Posterior vena cava (tissue), 2 donors: ENCODE results near the gene RFT1. TPM values are rescaled to one million over a fixed set of nuclear protein-coding genes. Genes with fewer than 3 reads are reported as not detected.
"Not testable (repeated sequence)": the region's sequence is repeated elsewhere in the genome, so short reads cannot be mapped to it uniquely, and the experiment has no call there.

Experiments
- DNase-seq: peaks from one replicate; pipeline ENCODE4 v3.0.0-alpha.2; 2020; ENCODE audit warnings: low spot score
- intact Hi-C, 2 donors: fragments of 100-400 bp; cut with DNase I; formaldehyde crosslinking; loops; one replicate each; pipeline versions ENCODE4 v1.14.1 to v1.14.2; 2022 to 2023
- total RNA-seq, 2 donors: library from RNA; stranded (reverse); fragmentation: NEBNext Ultra II Directional; extraction: Animal tissue kit (Norgen Biotek cat#: 25700); gene quantifications; one replicate each; pipeline ENCODE4 v1.2.1, GENCODE V29; 2021
- donor health status: DM: yes; HTN: yes; CAD: no.
- donor health status: DM: yes; HTN: yes; CAD: no.

The RFT1 gene
- total RNA-seq, 2 donors from 2014 or later = 13.6 to 15.7 TPM

DNA sequence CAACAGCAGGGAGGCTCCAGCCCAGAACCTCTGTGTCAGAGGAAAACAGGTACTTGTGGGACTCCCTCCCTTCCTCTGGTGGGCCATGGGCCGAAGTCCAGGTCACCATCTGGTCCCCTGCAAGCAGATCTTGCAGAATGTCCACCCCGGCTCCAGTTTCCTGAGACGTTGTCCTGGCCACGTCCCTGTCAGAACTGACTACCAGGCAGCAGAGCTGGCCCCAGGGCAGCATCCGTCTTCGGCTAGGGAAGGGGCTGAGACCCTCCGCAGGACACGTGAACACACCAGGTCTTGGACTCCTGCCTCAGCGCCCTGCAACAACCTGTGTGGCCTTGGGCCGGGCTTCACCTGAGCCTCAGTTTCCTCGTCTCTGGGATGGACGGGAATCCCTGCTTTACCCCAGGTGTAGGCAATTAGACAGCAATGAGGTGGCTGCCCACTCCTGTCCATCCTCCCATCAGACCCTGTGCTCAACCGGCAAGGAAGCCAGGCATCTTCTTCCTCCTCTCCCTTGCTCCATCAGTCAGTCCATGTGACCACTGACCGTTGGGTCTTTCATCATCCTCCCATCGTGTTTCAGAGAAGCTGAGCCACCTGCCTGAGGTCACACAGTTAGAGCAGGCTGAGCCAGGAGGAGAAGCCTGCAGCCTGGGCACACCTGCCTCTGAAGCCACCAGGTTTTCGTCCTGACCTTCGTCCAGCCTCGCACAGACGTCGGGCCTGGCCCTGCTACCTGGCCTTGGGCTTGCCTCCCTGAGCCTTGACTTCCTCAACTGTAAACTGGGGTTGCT lies 21.8 kb upstream of the RFT1 start:
- no peak for DNase-seq
- intact Hi-C loops = no loop called here

DNA sequence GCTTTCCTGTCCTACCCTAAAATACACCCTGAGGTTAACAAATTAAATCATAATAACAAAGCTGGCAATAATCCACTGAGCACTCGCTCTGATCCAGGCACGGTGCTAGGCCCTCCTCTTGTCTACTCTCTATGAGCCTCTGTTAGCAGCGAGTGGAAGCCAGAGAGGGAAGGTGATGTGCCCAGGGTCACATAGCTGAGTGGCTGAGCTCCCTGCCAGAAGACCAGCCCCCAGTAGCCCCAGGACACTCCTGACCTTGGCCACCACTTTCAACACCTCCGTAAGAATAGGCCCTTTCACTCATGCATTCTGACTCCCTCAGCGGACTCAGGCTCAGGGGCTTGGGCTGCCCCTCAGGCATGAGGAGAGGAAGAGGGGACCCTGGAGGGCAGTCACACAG lies 21.2 kb upstream of the RFT1 start:
- intact Hi-C loops = no loop called here
- no peak for DNase-seq

DNA sequence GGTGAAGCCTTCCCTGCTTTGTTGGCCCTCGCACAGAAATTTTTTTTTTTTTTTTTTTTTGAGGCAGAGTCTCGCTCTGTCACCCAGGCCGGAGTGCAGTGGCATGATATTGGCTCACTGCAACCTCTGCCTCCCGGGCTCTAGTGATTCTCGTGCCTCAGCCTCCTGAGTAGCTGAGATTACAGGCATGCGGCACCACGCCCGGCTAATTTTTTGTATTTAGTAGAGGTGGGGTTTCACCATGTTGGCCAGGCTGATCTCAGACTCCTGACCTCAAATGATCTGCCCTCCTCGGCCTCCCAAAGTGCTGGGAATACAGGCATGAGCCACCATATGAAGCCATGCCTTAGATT lies 20.8 kb upstream of the RFT1 start:
- intact Hi-C loops, DNase-seq: not testable (repeated sequence)

DNA sequence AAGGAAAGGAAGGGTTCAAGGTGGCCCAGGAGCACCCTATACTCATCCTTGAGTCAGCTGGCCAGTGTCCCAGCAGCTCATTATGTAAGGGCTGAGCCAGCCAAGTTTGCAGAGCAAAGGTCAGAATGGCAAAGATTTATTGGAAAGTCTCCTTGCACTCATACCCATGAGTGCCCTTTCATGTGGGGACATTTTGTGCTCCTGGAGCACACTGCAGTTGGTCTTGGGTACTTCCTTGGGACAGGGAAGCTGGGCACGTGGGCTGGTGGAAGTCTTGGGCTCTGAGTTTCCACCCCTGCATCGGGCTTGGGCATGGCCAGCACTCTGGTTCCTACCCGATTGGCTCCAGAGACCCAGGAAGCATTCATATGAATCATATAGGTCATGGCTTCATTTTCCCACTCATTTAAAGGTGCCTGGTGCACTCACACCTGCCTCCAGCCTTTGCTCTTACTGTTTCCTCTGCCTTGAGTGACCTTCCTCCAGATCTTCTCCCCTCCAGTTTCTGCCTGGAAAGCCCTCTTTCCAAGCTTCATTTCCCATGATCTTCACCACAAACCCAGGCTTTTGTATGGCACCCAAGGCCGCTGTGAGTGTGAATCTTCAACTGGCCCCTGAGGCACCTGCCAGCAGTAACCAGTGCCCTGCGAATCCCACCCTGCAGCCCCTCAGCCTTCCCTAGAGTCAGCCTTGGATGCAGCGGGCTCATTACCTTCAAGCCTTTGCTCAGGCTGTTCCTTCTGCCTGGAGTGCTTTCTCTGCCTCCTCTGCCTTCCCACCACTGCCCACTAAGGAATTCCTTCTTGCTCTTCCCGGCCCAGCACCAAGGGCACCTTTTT lies 20.2 kb upstream of the RFT1 start:
- DNase-seq = no peak
- intact Hi-C loops = no loop called here

DNA sequence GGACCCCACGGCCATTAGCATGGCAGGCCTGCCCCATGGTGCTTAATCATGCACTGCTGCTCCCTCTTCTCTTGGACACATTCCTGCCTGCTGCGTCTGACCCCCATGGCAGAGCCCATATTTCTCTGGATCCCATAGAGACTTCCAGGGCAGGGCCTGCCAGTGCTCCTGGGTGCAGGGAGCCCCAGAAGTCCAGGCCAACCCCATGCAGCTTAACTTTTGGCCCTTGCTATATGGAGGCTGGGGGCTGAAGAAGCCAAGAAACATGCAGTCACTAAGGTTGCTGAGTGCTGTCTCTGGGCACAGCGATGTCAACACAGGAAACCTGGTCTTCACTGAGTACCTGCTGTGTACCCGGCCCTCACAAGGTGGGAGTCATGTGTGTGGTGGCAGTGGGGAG lies 19.5 kb upstream of the RFT1 start:
- intact Hi-C loops = loop anchor here in 1 of 2 donors (10.0 kb wide), 1 partner anchor 1855 kb away; no protein-coding TSS in a partner anchor
- no peak for DNase-seq

DNA sequence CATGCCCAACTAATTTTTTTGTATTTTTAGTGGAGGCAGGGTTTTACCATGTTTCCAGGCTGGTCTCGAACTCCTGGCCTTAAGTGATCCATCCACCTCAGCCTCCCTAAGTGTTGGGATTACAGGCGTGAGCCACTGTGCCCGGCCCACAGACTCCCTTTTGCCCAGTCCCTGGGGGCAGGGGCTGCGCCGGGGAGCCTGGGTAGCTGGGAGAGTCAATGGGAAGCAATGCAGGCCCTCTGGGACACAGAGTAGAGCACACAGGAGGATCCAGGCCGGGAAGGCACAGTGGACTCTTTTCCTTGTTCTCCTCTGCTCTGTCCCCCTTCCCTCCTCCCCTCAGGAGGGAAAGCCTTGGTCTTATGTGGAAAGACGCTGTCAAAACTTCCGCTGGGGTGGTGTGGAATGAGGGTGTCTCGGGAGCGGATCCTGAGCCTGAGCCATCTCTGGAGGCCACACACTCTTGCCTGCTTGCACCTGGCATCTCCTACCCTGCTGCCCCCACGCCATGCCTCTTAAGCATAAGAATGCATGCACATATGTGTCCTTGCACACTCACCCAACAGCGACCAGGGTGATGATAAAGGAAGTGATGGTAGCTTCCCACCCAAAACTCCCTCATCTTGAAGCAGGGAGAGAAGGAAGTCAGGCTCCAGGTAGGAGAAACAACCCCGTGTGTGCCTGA lies 18.9 kb upstream of the RFT1 start:
- DNase-seq = no peak
- intact Hi-C loops = loop anchor here in 1 of 2 donors (10.0 kb wide), 1 partner anchor 1854 kb away; no protein-coding TSS in a partner anchor

DNA sequence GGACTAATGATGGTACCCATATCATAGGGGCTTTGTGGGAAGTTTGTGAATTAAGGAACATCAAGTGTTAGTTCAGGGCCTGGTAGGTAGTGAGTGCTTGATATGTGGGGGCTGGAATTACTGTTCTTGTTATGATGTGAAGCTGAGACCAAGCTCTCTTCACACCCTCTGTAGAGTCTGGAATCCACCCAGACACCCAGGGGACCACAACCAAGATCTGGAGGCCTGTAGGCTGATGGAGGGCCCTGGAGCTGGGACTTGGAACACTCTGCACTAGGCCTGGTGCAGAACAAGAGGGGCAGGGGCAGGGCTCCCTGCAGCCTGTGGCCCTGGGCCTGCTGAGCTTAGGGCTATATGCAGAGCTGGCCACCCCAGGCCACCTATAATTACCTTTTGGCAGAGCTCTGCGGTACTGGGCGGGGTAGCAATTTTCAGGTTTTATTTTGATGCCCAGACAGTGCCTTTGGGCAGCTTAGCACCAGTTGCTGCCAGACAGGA lies 17.7 kb upstream of the RFT1 start:
- no peak for DNase-seq
- intact Hi-C loops = loop anchor here in 1 of 2 donors (10.0 kb wide), 1 partner anchor 1853 kb away; no protein-coding TSS in a partner anchor

DNA sequence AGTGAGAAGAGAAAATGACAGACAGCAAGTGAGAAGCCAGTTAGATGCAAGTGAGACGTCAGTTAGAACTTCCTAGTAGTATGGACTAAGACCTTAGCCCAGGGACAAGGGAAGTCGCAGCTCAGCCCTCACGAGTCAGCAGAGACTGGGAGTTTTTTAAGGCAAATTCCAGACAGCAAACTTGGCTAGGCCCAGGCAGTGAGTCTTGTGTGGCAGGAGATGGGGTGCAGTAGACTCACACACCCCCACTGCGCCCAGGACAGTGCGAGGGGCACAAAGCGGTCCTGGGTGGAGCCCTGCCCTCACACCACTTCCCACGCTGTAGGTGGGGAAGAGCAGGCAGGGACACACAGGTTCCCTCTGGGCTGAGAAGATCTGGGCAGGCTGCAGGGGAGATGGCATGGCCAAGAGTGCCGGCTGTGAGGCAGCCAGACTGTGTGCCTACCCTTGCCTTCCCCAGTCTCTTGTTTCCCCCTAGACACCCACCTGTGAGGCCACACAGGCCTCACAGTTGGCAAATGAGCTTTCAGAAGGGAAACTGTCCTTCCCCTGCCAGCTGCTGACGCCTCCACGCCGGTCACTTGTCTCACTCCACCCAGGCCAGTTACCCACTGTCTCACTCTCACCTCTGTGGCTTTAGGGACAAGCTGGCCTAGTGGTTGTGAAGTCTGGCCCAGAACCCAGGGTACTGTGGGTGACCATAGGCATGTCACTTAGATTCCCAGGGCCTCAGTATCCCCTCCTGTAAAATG lies 17.1 kb upstream of the RFT1 start:
- DNase-seq = peak; percentile 35
- intact Hi-C loops = loop anchor here in 1 of 2 donors (10.0 kb wide), 1 partner anchor 1853 kb away; no protein-coding TSS in a partner anchor

DNA sequence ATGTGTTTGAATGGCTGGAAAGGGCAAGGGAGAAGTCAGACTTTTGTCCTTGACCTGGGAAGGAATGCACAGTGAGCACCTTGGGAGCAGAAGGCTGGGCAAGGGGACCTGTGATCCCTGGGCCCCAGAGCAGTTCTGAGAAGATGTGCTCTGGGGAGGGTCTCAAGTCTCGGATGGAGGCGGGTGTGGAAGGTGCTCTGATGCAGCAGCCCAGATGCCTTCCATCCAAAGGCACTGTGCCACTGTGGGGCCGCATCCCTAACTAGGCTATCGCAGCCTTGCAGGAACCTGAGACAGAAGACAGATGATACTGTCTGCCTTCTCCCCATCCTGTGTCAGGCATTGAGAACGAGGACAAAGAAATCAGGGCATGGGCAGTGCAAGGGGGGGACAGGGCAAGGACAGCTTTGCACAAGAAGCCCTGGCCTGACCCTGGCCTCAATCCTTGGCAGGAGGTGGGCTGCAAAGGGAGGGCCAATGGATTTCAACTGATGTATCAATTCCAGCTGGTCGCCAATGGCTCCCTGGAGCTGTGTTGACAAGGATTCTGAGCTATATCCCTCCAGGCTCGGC lies 16.2 kb upstream of the RFT1 start:
- intact Hi-C loops = loop anchor here in 1 of 2 donors (10.0 kb wide), 1 partner anchor 1852 kb away; no protein-coding TSS in a partner anchor
- peak; percentile 45 for DNase-seq

DNA sequence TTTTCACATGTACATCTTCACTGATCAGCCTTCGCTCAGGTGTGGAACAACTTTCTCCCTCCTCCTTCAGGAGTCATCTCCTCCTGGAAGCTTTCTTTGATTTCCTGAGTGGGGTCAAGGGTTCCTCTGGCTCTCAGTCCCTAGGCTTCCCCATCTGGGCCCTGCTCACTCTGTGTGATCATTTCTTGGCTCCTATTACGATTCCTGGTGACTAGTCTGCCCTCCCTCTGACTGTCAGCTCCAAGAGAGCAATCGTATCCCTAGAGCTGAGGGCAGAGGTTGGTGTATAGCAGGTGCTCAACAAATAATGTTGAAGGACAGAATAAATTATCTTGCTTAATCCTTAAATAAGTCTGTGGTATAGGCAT lies 15.5 kb upstream of the RFT1 start:
- no peak for DNase-seq
- intact Hi-C loops = loop anchor here in 1 of 2 donors (10.0 kb wide), 1 partner anchor 1851 kb away; no protein-coding TSS in a partner anchor

DNA sequence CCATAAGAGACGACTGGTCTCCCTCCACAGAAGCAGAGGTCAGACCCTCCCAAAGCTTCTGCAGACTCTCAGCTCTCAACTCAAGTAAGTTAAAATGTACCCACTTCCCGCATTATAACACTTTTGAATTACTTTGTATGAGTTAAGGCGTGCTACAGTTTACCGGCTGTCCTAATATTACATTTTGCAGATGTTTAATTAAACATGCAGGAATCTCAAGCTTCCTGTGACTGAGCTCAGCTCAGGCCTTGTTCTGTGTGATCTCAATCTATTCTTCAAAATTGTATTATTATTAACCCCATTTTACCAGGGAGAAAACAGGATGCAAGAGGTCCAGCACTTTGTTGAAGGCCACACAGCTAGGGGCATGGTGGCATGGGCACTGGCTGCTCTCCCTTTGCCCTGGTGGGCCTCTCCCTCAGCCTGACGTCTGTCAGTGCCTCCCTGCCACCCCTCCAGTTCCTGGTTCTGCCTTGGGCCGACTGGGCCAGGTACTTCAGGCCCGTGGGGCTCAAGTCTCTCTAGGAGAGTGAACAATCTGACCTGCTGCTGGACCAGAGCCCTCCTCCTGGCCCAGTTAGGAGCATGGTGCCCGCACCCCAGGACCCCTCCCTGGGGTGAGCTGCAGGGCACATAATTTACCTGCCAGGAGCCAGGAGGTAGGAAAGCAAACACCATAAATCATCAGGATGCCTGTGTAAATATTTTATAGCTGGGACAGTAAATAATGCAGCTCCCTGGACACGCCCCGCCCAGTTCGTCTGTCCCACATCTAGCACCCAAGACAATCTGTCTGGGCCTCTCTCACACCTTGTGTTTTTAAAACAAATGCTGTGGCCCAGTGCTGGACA lies 14.9 kb upstream of the RFT1 start:
- DNase-seq = peak; percentile 38
- intact Hi-C loops = loop anchor here in 1 of 2 donors (10.0 kb wide), 1 partner anchor 1850 kb away; no protein-coding TSS in a partner anchor

DNA sequence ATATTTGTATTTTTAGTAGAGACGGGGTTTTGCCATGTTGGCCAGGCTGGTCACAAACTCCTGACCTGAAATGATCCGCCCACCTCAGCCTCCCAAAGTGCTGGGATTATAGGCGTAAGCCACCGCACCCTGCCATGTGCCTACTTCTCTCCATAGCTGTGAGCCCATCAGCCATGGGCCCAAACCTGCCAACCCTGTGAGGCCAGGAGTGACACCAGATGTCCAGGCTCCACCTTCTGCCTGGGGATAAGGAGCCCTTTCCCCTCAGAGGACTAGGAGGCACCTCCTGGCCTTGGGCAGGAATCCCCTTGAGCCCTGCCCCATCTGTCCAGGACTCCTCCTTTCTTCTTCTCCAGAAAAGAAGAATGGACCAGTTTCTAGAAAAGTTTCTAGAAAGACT lies 14.2 kb upstream of the RFT1 start:
- intact Hi-C loops = loop anchor here in 1 of 2 donors (10.0 kb wide), 1 partner anchor 1850 kb away; no protein-coding TSS in a partner anchor
- peak; percentile 69 for DNase-seq

DNA sequence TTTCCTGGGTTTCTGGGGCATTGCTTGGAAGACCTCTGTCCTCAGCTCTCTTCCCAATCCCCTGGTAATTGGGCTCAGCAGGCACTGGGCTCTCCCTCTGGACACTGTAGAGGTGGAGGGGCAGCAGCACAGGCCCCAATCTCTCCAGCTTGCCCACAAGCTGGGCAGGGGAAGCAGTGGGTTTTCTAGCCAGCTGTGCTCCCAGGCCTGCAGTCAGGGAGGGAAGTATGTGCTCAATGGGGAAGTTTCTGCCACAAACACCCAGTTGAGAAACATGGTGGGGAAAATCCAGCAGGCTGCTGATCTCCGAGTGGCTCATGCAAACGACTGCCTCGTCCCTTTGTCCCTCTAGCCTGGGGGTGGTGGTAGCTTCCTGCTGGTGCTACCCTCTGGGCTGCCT lies 12.8 kb upstream of the RFT1 start:
- peak; percentile 72 for DNase-seq
- intact Hi-C loops = loop anchor here in 1 of 2 donors (10.0 kb wide), 1 partner anchor 1848 kb away; no protein-coding TSS in a partner anchor

DNA sequence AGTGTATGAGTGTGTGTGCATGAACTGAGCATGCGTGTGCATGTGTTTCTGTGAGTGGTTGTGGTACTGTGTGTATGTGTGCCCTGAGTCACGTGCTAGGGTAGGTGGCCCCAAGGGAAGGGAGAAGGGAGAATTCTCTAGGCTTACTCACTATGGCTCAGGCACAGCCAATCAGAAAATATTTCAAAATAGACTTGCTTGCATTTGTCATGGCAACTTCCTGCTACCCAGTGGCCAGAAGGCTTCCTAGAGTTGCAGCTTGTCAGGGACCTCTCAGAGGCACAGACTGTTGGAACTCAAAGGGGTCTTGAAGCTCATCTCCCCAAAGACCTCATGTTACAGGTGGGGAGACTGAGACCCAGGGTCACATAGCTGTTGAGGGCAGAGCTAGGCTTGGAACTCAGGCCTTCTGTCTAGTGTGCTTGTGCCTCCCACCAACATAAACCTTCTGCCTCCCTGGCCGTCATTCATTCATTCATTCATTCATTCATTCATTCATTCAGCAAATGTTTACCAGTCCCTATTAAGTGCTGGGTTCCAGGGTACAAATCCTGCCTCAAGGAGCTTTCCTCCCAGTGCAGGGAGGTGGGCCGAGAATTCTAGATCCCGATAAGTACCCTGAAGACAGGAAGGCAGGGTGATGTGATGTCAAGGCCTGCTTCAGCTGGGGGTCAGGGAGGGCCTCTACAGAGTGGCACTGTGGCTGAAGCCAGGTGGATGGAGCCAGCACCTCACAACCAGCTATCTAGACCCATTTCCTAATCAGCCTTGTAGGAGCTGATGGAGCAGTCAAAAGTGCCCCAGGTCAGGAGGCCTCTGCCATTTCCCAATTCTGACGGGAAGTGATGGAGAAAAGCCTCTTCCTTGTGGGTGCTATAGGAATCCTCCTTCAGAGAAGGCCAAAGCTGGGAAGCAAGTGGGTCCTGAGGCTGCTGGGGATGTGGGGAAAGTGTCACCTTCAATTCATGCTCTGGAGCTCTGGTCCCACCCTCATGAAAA lies 10.9 kb upstream of the RFT1 start:
- DNase-seq = peak; percentile 56
- intact Hi-C loops = loop anchor here in 1 of 2 donors (10.0 kb wide), 1 partner anchor 1846 kb away; no protein-coding TSS in a partner anchor

DNA sequence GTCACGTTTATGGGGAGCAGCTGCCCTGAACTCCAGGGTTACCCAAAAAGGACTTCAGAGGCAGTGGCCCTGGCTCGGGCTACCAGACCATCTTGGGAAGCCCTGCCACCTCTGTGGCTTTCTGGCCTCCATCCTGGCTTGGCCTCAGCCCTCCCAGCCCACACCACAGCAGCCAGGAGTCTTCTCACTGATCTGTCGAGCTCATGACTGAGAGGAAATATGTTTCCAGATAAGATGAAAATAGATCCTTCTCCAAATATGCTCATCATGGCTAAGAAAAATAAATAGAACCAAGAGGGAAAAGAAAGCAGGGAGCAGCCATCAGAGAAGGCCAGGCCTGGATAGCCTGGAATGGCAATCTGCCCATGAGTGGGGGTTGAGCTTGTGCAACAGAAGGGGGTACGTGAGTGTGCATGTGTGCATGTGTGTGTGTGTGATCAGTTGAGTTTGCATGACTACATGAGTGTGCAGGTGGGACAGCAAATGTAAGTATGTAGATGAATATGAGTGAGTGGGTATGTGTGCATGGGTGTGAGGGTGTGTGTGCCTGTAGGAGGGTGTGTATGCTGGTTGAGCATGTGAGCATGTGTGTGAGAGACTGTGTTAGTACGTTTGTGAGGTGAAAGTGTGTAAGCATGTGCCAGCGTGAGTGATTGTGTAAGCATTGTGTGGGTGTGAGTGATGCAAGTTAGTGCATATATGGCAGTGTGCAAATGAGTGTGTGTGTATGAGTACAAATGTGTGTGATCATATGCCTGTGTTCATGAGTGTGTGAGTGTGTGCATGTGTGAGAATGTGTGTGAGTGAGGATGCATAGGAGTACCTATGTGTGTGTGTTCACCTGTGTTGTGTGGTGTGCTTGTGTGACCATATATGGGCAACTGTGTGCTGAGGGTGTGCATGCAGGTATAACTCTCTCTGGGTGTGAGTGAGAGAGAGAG lies 9.9 kb upstream of the RFT1 start:
- intact Hi-C loops = loop anchor here in 1 of 2 donors (10.0 kb wide), 1 partner anchor 1845 kb away; no protein-coding TSS in a partner anchor

More for the DNA sequence above, 9.9 kb upstream of the RFT1 start:
- peak; percentile 78 for DNase-seq
